ENCODE results near the gene TACC2.
A peak's percentile ranks its signal among the peaks of the same experiment; 100 is the strongest.
"Not testable (repeated sequence)": the region's sequence is repeated elsewhere in the genome, so short reads cannot be mapped to it uniquely, and the experiment has no call there.

TACC2 gene

GRCh38 chr10:122097935-122098334 is 109.0 kb downstream of the TACC2 start:
- no peak for DNase-seq

- DNase-seq, result no peak
These were observed 110.0 kb downstream of the TACC2 start for GRCh38 chr10:122098924-122099323.

GRCh38 chr10:122099562-122099961 is 110.6 kb downstream of the TACC2 start:
- no peak for DNase-seq

- DNase-seq, result no peak
These were observed 113.3 kb downstream of the TACC2 start for GRCh38 chr10:122102146-122102868.

GRCh38 chr10:122102869-122103525 is 114.0 kb downstream of the TACC2 start:
- DNase-seq, result no peak

GRCh38 chr10:122103592-122103991 is 114.6 kb downstream of the TACC2 start:
- no peak for DNase-seq

- not testable (repeated sequence) for DNase-seq
These were observed 119.8 kb downstream of the TACC2 start for GRCh38 chr10:122108786-122109185.

- peak; percentile 19 for DNase-seq
These were observed 123.2 kb downstream of the TACC2 start for GRCh38 chr10:122112021-122112616.

- DNase-seq, result peak; percentile 89
These were observed 123.7 kb downstream of the TACC2 start for GRCh38 chr10:122112625-122113160.

- DNase-seq, result peak; percentile 74
These were observed 124.4 kb downstream of the TACC2 start for GRCh38 chr10:122113161-122113944.

- DNase-seq, result no peak
These were observed 125.2 kb downstream of the TACC2 start for GRCh38 chr10:122113945-122114747.

- DNase-seq, result no peak
These were observed 126.9 kb downstream of the TACC2 start for GRCh38 chr10:122115874-122116273.

GRCh38 chr10:122116331-122116730 is 127.4 kb downstream of the TACC2 start:
- no peak for DNase-seq

GRCh38 chr10:122117475-122117874 is 128.5 kb downstream of the TACC2 start:
- no peak for DNase-seq

GRCh38 chr10:122120008-122120744 is 131.2 kb downstream of the TACC2 start:
- DNase-seq, result no peak

- DNase-seq, result no peak
These were observed 132.1 kb downstream of the TACC2 start for GRCh38 chr10:122121059-122121458.

GRCh38 chr10:122122493-122122892 is 133.5 kb downstream of the TACC2 start:
- no peak for DNase-seq

GRCh38 chr10:122123186-122123585 is 134.2 kb downstream of the TACC2 start:
- no peak for DNase-seq

GRCh38 chr10:122124342-122124741 is 135.4 kb downstream of the TACC2 start:
- no peak for DNase-seq

GRCh38 chr10:122124808-122125207 is 135.8 kb downstream of the TACC2 start:
- no peak for DNase-seq
